Measurements from ENCODE around the gene CRABP2. TPM values are rescaled to one million over a fixed set of nuclear protein-coding genes. Genes with fewer than 3 reads are reported as not detected.

The CRABP2 gene
- total and polyA plus RNA-seq, 2 experiments from 2014 or later: 45.9 to 137 TPM

- Histone ChIP-seq H3F3A (replicated peaks; ENCODE audit: low read depth) (peaks cover 36% of the 10 kb centered on the region), H3K9me2 (ENCODE audit: insufficient read depth) (no peaks in the 10 kb centered on the region), H3K4me1 (ENCODE audit: insufficient read depth) (peaks cover 53% of the 10 kb centered on the region), H2AFZ (peak overlapping the region; percentile 67; the same call in 1 of the 2 replicates), H4K20me1 (replicated peaks; ENCODE audit: insufficient read depth) (no peaks in the 10 kb centered on the region), H3K4me3 (peak overlapping the region; percentile 51), H3K79me2 (replicated peaks; ENCODE audit: insufficient read depth) (no peaks in the 10 kb centered on the region), H3K27me3 (ENCODE audit: insufficient read depth) (peaks cover 22% of the 10 kb centered on the region), H3K36me3 (ENCODE audit: insufficient read depth) (no peaks in the 10 kb centered on the region), H3K4me2 (peak overlapping the region; percentile 89), H3K27ac (ENCODE audit: low read depth) (no peak overlapping the region)
- Mint-ChIP-seq H3K4me1 (peaks cover 57% of the 10 kb centered on the region), H3K9me3 (no peaks in the 10 kb centered on the region; the same call in 2 of the 3 replicates), H3K27ac (peak overlapping the region; percentile 2; the same call in 1 of the 2 replicates), H3K36me3 (ENCODE audit: low read depth) (no peaks in the 10 kb centered on the region; the same call in 2 of the 3 replicates), H3K27me3 (ENCODE audit: insufficient read depth, low read depth, poor library complexity) (peaks cover 24% of the 10 kb centered on the region), H3K4me3 (peak overlapping the region; percentile 67)
- TF ChIP-seq ZNF331 (CRISPR knock-in tag; IDR thresholded peaks at IDR 0.05; ENCODE audit: low read depth): no peak
- no peak for TF ChIP-seq CTCF (conservative IDR thresholded peaks at IDR 0.05; ENCODE audit: low read depth in 2 of 2)
- TF ChIP-seq NANOG (IDR thresholded peaks at IDR 0.05; ENCODE audit: borderline replicate concordance): no peak
- no peak for TF ChIP-seq POLR2AphosphoS5 (IDR thresholded peaks at IDR 0.05; ENCODE audit: low read depth)
- TF ChIP-seq ETS1 (IDR thresholded peaks at IDR 0.05): no peak
- TF ChIP-seq EZH2phosphoT487 (IDR thresholded peaks at IDR 0.05; ENCODE audit: unreplicated experiment): no peak
- no peak for TF ChIP-seq JUNB (IDR thresholded peaks at IDR 0.05; ENCODE audit: unreplicated experiment)
- TF ChIP-seq REST (IDR thresholded peaks at IDR 0.05; ENCODE audit: unreplicated experiment): no peak
- TF ChIP-seq ZNF114 (CRISPR knock-in tag; IDR thresholded peaks at IDR 0.05): no peak
- no peak for TF ChIP-seq EZH2 (IDR thresholded peaks at IDR 0.05; ENCODE audit: low read depth, unreplicated experiment)
- TF ChIP-seq CREB1 (CRISPR knock-in tag; IDR thresholded peaks at IDR 0.05; ENCODE audit: low read depth): no peak
- TF ChIP-seq ZNF462 (CRISPR knock-in tag; IDR thresholded peaks at IDR 0.05): no peak
- no peak for TF ChIP-seq STAT1 (IDR thresholded peaks at IDR 0.05; ENCODE audit: unreplicated experiment)
- ATAC-seq (peak; percentile 0), DNase-seq (ENCODE audit: low spot score) (no peak)
These were observed 15.3 kb downstream of the CRABP2 start for GRCh38 chr1:156689953-156690674.
